ENCODE results near the gene NOM1. TPM values are rescaled to one million over a fixed set of nuclear protein-coding genes. Genes with fewer than 3 reads are reported as not detected.

Gene NOM1
- total RNA-seq, 1 donor from 2014 or later: 22.6 TPM

- no peak for DNase-seq (ENCODE audit: extremely low spot score, unreplicated experiment)
- H3K4me3 Mint-ChIP-seq (ENCODE audit: unreplicated experiment): no peak overlapping the region
- no peak for TF ChIP-seq CTCF (IDR thresholded peaks at IDR 0.05)
- peaks cover 13% of the 10 kb centered on the region for H3K27me3 Mint-ChIP-seq (ENCODE audit: unreplicated experiment)
- H3K27ac Mint-ChIP-seq (ENCODE audit: unreplicated experiment): no peak overlapping the region
- no peaks in the 10 kb centered on the region for H3K9me3 Mint-ChIP-seq (ENCODE audit: unreplicated experiment)
- H3K4me1 Mint-ChIP-seq (ENCODE audit: unreplicated experiment): peaks cover 7% of the 10 kb centered on the region
- H3K36me3 Mint-ChIP-seq (ENCODE audit: unreplicated experiment): no peaks in the 10 kb centered on the region
These were observed 39.1 kb downstream of the NOM1 start for GRCh38 chr7:156988343-156989185.

- no peak overlapping the region for H3K27ac Mint-ChIP-seq (ENCODE audit: unreplicated experiment)
- H3K4me3 Mint-ChIP-seq (ENCODE audit: unreplicated experiment): no peak overlapping the region
- DNase-seq (ENCODE audit: extremely low spot score, unreplicated experiment): no peak
- peaks cover 22% of the 10 kb centered on the region for H3K27me3 Mint-ChIP-seq (ENCODE audit: unreplicated experiment)
- H3K36me3 Mint-ChIP-seq (ENCODE audit: unreplicated experiment): no peaks in the 10 kb centered on the region
- no peak for TF ChIP-seq CTCF (IDR thresholded peaks at IDR 0.05)
- no peaks in the 10 kb centered on the region for H3K4me1 Mint-ChIP-seq (ENCODE audit: unreplicated experiment)
- H3K9me3 Mint-ChIP-seq (ENCODE audit: unreplicated experiment): no peaks in the 10 kb centered on the region
These were observed 40.4 kb downstream of the NOM1 start for GRCh38 chr7:156989766-156990535.

GRCh38 chr7:156993021-156993924 lies 43.8 kb downstream of the NOM1 start:
- no peaks in the 10 kb centered on the region for H3K36me3 Mint-ChIP-seq (ENCODE audit: unreplicated experiment)
- peaks cover 52% of the 10 kb centered on the region for H3K27me3 Mint-ChIP-seq (ENCODE audit: unreplicated experiment)
- no peaks in the 10 kb centered on the region for H3K9me3 Mint-ChIP-seq (ENCODE audit: unreplicated experiment)
- DNase-seq (ENCODE audit: extremely low spot score, unreplicated experiment): no peak
- H3K4me3 Mint-ChIP-seq (ENCODE audit: unreplicated experiment): no peak overlapping the region
- no peak for TF ChIP-seq CTCF (IDR thresholded peaks at IDR 0.05)
- H3K27ac Mint-ChIP-seq (ENCODE audit: unreplicated experiment): no peak overlapping the region
- H3K4me1 Mint-ChIP-seq (ENCODE audit: unreplicated experiment): no peaks in the 10 kb centered on the region

- TF ChIP-seq CTCF (IDR thresholded peaks at IDR 0.05): no peak
- Mint-ChIP-seq H3K27ac (ENCODE audit: unreplicated experiment) (no peak overlapping the region), H3K36me3 (ENCODE audit: unreplicated experiment) (no peaks in the 10 kb centered on the region), H3K27me3 (ENCODE audit: unreplicated experiment) (peaks cover 58% of the 10 kb centered on the region), H3K4me3 (ENCODE audit: unreplicated experiment) (no peak overlapping the region), H3K9me3 (ENCODE audit: unreplicated experiment) (no peaks in the 10 kb centered on the region), H3K4me1 (ENCODE audit: unreplicated experiment) (no peaks in the 10 kb centered on the region)
- DNase-seq (ENCODE audit: extremely low spot score, unreplicated experiment): no peak
These were observed 44.4 kb downstream of the NOM1 start for GRCh38 chr7:156993925-156994235.
